HUES48 (cell line): ENCODE measurements around the gene GSC.
"Not testable (repeated sequence)": the region's sequence is repeated elsewhere in the genome, so short reads cannot be mapped to it uniquely, and the experiment has no call there.

Experiments
- H3K27ac ChIP-seq: one replicate; pipeline ENCODE4 v1.7.0; 2013; ENCODE audit warnings: low read depth, low read length, inconsistent platforms
- H3K27me3 ChIP-seq: 2 replicates; pipeline ENCODE4 v1.6.1; 2013; ENCODE audit warnings: mild to moderate bottlenecking, low read length; ENCODE audit not compliant: control insufficient read depth, insufficient read depth
- H3K36me3 ChIP-seq: 2 replicates; pipeline ENCODE4 v1.6.1; 2013; ENCODE audit warnings: low read length; ENCODE audit not compliant: control insufficient read depth, insufficient read depth
- H3K4me1 ChIP-seq: 2 replicates; pipeline ENCODE4 v1.6.1; 2013; ENCODE audit warnings: mild to moderate bottlenecking, low read length; ENCODE audit not compliant: control insufficient read depth, insufficient read depth
- H3K4me3 ChIP-seq: 2 replicates; pipeline ENCODE4 v1.5.1; 2013; ENCODE audit warnings: mild to moderate bottlenecking, low read depth, low read length
- H3K9ac ChIP-seq: 2 replicates; pipeline ENCODE4 v1.6.1; 2013; ENCODE audit warnings: mild to moderate bottlenecking, low read depth, low read length, moderate library complexity
- H3K9me3 ChIP-seq: 2 replicates; pipeline ENCODE4 v1.6.1; 2013; ENCODE audit warnings: low read length; ENCODE audit not compliant: control insufficient read depth, insufficient read depth

The GSC gene

DNA sequence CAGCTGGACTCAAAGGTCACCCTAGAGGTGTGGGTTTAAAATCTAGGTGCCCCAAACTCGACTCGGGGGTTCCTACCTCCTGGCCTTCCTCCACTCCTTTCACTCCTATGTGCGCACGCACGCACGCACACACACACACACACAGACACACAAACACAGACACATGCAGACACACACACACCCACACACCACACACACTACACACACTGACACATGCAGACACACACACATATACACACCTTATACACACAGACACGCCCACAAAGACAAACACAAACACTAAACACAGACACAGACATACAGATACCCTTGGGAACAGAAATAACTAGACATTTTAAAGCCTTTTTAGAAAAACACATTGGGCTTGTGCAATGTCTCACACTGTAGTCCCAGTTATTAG, 31.8 kb downstream of the GSC start:
- Histone ChIP-seq H3K9me3 (no peaks in the 10 kb centered on the region), H3K4me1 (no peaks in the 10 kb centered on the region), H3K4me3 (no peak overlapping the region), H3K9ac (no peak overlapping the region), H3K27ac (no peak overlapping the region), H3K27me3 (no peaks in the 10 kb centered on the region), H3K36me3 (no peaks in the 10 kb centered on the region)

DNA sequence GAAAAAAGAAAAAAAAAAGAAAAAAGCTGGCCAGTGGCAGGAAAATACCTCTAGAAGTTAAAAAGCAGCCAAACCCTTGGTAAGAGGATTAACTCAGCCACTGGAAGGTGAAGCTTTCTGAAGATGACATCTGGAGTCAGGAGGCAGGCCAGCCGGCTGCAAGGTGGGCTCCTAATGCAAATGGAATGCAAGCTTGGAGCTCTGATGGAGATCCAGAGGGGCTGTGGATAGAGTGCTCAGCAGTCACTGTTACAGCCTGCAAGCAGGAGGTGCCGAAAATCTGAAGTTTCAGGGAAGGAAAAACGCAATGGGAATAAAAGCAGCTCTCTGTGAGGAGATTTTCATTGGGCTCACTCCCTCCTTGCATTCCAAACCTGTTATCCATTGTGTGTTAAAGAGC, 41.0 kb downstream of the GSC start:
- H3K4me1 ChIP-seq, result 0 out of 2 replicates have a peak, but pooled peaks cover 4% of the 10 kb centered on the region

DNA sequence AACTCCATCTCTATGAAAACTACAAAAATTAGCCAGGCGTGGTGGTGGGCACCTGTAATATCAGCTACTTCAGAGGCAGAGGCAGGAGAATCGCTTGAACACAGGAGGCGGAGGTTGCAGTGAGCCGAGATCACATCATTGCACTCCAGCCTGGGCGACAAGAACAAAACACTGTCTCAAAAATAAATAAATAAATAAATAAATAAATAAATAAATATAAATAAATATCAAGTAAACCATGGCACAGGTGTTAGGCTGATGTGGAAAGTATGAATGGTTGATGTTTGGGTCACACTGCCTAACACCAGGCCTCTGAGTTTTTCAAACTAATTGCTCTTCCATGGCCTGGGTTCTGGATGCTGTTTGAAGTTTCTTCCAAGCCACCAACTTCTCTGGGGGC, 41.5 kb downstream of the GSC start:
- H3K9me3 ChIP-seq, H3K36me3 ChIP-seq, H3K9ac ChIP-seq, H3K27me3 ChIP-seq, H3K27ac ChIP-seq, H3K4me1 ChIP-seq, H3K4me3 ChIP-seq: not testable (repeated sequence)

More for the DNA sequence above, 41.0 kb downstream of the GSC start:
- H3K27ac ChIP-seq, result no peak overlapping the region
- no peaks in the 10 kb centered on the region for H3K36me3 ChIP-seq
- no peaks in the 10 kb centered on the region for H3K27me3 ChIP-seq
- H3K9me3 ChIP-seq, result no peaks in the 10 kb centered on the region
- H3K9ac ChIP-seq, result no peak overlapping the region
- no peak overlapping the region for H3K4me3 ChIP-seq

DNA sequence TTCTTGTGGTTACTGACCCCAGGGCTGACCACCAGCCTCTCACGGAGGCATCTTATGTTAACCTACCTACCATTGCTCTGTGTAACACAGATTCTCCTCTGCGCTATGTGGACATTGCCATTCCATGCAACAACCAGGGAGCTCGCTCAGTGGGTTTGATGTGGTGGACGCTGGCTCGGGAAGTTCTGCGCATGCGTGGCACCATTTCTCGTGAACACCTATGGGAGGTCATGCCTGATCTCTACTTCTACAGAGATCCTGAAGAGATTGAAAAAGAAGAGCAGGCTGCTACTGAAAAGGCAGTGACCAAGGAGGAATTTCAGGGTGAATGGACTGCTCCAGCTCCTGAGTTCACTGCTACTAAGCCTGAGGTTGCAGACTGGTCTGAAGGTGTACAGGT, 43.3 kb downstream of the GSC start:
- H3K27ac ChIP-seq, H3K9ac ChIP-seq, H3K27me3 ChIP-seq, H3K36me3 ChIP-seq, H3K4me1 ChIP-seq, H3K4me3 ChIP-seq, H3K9me3 ChIP-seq: not testable (repeated sequence)

DNA sequence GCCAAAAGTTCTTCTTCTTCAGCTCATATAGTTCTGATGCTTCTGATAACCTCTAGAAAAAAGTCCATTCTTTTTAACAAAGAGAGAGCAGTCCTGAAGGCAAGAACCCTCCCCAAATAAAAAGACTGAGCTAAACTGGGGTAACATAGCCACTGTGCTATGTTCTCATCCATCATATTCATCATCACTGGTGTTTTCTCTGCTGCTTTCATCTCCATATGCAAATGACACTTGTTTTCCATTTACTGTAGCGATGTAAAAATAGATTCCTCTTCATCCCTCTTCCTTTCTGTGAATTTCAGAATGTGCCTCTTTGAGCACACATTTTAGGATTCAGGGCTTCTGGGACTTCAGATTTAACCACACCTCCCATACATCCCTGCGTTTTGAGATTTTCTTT, 44.9 kb downstream of the GSC start:
- Histone ChIP-seq H3K27ac (no peak overlapping the region), H3K4me3 (no peak overlapping the region), H3K27me3 (no peaks in the 10 kb centered on the region), H3K4me1 (0 out of 2 replicates have a peak, but pooled peaks cover 4% of the 10 kb centered on the region), H3K9ac (no peak overlapping the region), H3K9me3 (no peaks in the 10 kb centered on the region), H3K36me3 (no peaks in the 10 kb centered on the region)

DNA sequence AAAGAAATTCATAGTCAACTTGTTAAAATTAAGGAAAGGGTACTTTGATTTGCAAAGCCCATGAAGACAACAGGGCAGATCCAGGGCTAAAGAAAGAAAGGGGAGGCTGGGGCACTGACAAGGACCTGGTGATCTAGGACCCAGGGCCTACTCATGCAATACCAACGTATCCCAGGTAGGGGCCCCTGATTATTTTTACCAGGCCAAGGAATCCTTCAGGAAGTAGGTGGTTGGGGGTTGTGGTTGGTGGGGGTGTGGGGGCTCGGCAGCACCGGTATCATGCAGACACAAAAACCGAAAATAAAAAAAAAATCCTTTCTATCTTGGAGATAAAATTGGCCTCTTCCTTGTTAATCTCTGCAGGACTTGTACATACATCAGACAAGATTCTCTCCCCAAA, 47.5 kb downstream of the GSC start:
- Histone ChIP-seq H3K9ac (no peak overlapping the region), H3K27ac (no peak overlapping the region), H3K4me1 (no peaks in the 10 kb centered on the region), H3K4me3 (no peak overlapping the region), H3K27me3 (no peaks in the 10 kb centered on the region), H3K9me3 (no peaks in the 10 kb centered on the region), H3K36me3 (no peaks in the 10 kb centered on the region)
